ENCODE data around the gene KIDINS220.

The KIDINS220 gene

GRCh38 chr2:8851811-8852560 is 14.6 kb upstream of the KIDINS220 start:
- peak; percentile 60 for DNase-seq (ENCODE audit: low spot score)

GRCh38 chr2:8850845-8851487 is 13.6 kb upstream of the KIDINS220 start:
- DNase-seq (ENCODE audit: low spot score), result no peak

GRCh38 chr2:8849327-8849726 is 11.9 kb upstream of the KIDINS220 start:
- peak; percentile 89 for DNase-seq (ENCODE audit: low spot score)

GRCh38 chr2:8848328-8849100 is 11.1 kb upstream of the KIDINS220 start:
- no peak for DNase-seq (ENCODE audit: low spot score)

GRCh38 chr2:8847400-8847799 is 10.0 kb upstream of the KIDINS220 start:
- DNase-seq (ENCODE audit: low spot score), result no peak

- DNase-seq (ENCODE audit: low spot score), result no peak
These were observed 4.5 kb upstream of the KIDINS220 start for GRCh38 chr2:8841932-8842331.

GRCh38 chr2:8840475-8841091 is 3.2 kb upstream of the KIDINS220 start:
- no peak for DNase-seq (ENCODE audit: low spot score)

- DNase-seq (ENCODE audit: low spot score), result no peak
These were observed 2.0 kb upstream of the KIDINS220 start for GRCh38 chr2:8839189-8839965.

GRCh38 chr2:8837795-8838140 is 355 bp upstream of the KIDINS220 start:
- no peak for DNase-seq (ENCODE audit: low spot score)

- DNase-seq (ENCODE audit: low spot score), result no peak
These were observed 2.1 kb downstream of the KIDINS220 start for GRCh38 chr2:8835279-8835678.

- no peak for DNase-seq (ENCODE audit: low spot score)
These were observed 3.6 kb downstream of the KIDINS220 start for GRCh38 chr2:8833853-8834252.

- DNase-seq (ENCODE audit: low spot score), result no peak
These were observed 5.9 kb downstream of the KIDINS220 start for GRCh38 chr2:8831516-8831915.

GRCh38 chr2:8827729-8828128 is 9.7 kb downstream of the KIDINS220 start:
- no peak for DNase-seq (ENCODE audit: low spot score)

GRCh38 chr2:8822218-8822617 is 15.2 kb downstream of the KIDINS220 start:
- no peak for DNase-seq (ENCODE audit: low spot score)

- peak; percentile 69 for DNase-seq (ENCODE audit: low spot score)
These were observed 15.9 kb downstream of the KIDINS220 start for GRCh38 chr2:8821276-8822217.

- no peak for DNase-seq (ENCODE audit: low spot score)
These were observed 17.5 kb downstream of the KIDINS220 start for GRCh38 chr2:8819948-8820347.

- peak; percentile 32 for DNase-seq (ENCODE audit: low spot score)
These were observed 18.2 kb downstream of the KIDINS220 start for GRCh38 chr2:8819194-8819593.

GRCh38 chr2:8817221-8817620 is 20.2 kb downstream of the KIDINS220 start:
- DNase-seq (ENCODE audit: low spot score), result no peak

- DNase-seq (ENCODE audit: low spot score), result no peak
These were observed 30.3 kb downstream of the KIDINS220 start for GRCh38 chr2:8806885-8807704.
